ENCODE measurements around the gene ATP8B3. TPM values are rescaled to one million over a fixed set of nuclear protein-coding genes. Genes with fewer than 3 reads are reported as not detected.
A peak's percentile ranks its signal among the peaks of the same experiment; 100 is the strongest.

ATP8B3 gene
- polyA plus RNA-seq, 1 donor (not counting 4 experiments of a cell fraction or from before 2014, with no cell fraction given), result 0.98 TPM

DNA sequence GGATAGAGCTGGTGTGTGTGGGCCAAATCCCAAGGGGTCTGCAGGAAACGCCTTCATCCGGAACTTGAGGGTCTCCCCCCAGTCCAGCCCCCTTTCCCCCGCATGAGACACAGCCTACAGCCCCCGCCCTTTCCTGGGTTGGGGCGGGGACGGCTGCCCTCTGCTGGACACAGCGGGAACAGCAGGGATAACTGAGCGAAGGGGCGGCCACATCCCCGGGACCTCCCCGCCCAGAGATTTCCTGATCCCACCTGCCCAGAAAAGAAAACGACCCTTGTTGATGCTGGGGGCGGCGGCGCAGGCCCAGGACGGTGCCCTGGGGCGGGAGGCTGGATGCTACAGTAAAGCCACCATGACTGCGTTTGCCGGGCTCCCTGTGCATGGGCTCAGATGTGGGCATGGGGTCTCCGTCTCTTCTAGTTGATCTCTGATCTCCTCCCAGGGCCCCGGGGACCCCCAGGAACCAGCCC, 44.6 kb downstream of the ATP8B3 start:
- Histone ChIP-seq H3K9ac (ENCODE audit: control insufficient read depth, extremely low read depth, insufficient read depth, low read length) (no peak overlapping the region), H3K9me3 (ENCODE audit: control insufficient read depth, low read depth, low read length) (peaks cover 9% of the 10 kb centered on the region), H4K20me1 (ENCODE audit: control insufficient read depth, extremely low read depth, insufficient read depth, low read length) (peaks cover 3% of the 10 kb centered on the region), H3K4me2 (ENCODE audit: control insufficient read depth, extremely low read depth, insufficient read depth, low read depth, low read length) (no peak overlapping the region), H3K4me1 (ENCODE audit: control insufficient read depth, extremely low read depth, insufficient read depth, low read length) (peaks cover 6% of the 10 kb centered on the region), H3K79me2 (ENCODE audit: control insufficient read depth, insufficient read depth, low read length) (no peaks in the 10 kb centered on the region), H2AFZ (ENCODE audit: control insufficient read depth, low read length) (no peak overlapping the region), H3K27ac (ENCODE audit: control insufficient read depth, insufficient read depth, low read length) (no peak overlapping the region), H3K4me3 (ENCODE audit: control insufficient read depth in 2 of 3, extremely low read depth in 1 of 3, insufficient read depth in 2 of 3, low read depth in 1 of 3, low read length in 3 of 3) (no peak overlapping the region), H3K9me1 (ENCODE audit: control insufficient read depth, extremely low read depth, insufficient read depth, low read length) (no peaks in the 10 kb centered on the region), H3K27me3 (ENCODE audit: control insufficient read depth, extremely low read depth, insufficient read depth, low read length) (peaks cover 61% of the 10 kb centered on the region), H3K36me3 (ENCODE audit: control insufficient read depth in 2 of 2, extremely low read depth in 1 of 2, insufficient read depth in 2 of 2, low read length in 2 of 2) (no peaks in the 10 kb centered on the region)
- FAIRE-seq (no peak), DNase-seq (ENCODE audit: low read depth, low spot score) (no peak)
- TF ChIP-seq, protein P1, sequence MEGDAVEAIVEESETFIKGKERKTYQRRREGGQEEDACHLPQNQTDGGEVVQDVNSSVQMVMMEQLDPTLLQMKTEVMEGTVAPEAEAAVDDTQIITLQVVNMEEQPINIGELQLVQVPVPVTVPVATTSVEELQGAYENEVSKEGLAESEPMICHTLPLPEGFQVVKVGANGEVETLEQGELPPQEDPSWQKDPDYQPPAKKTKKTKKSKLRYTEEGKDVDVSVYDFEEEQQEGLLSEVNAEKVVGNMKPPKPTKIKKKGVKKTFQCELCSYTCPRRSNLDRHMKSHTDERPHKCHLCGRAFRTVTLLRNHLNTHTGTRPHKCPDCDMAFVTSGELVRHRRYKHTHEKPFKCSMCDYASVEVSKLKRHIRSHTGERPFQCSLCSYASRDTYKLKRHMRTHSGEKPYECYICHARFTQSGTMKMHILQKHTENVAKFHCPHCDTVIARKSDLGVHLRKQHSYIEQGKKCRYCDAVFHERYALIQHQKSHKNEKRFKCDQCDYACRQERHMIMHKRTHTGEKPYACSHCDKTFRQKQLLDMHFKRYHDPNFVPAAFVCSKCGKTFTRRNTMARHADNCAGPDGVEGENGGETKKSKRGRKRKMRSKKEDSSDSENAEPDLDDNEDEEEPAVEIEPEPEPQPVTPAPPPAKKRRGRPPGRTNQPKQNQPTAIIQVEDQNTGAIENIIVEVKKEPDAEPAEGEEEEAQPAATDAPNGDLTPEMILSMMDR (optimal IDR thresholded peaks at IDR 0.05 in 1 of 3, IDR thresholded peaks at IDR 0.05 in 1 of 3, conservative IDR thresholded peaks at IDR 0.05 in 1 of 3; ENCODE audit: extremely low read depth in 1 of 3, insufficient read depth in 2 of 3, low read length in 3 of 3), result peak; percentile 75 to 97 (median 93)
- TF ChIP-seq EZH2 (IDR thresholded peaks at IDR 0.05; ENCODE audit: low read length), result no peak
- dilution Hi-C loops (cut with MboI; ENCODE audit: extremely low pct_ligation_motif_present, low sequenced_read_pairs), result no loop called here

DNA sequence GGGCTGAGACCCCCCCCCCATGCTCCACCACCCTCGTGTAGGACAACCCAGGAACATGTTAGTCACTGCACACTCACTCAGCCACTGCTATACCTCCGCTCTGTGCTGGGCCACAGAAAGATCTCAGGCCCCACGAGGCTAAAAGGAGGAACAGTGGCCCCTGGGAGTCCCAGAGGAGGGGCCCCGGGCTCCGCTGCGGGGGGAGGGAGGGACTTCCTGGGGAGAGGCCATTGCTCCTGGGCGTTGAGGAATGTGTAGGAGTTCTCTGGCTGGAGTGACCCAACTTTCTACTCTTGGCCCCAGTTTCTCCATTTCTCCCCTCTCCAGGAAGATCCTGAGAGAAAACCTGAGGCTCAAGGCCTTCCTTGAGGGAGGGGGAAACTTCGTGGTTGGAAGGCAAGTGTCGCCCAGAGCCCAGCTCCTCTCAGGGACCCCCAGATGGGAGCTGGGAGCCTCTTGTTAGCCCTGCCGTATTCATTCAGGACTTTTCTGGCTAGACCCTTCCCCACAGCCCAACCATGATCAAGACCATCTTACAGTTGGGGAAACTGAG, 45.2 kb downstream of the ATP8B3 start:
- Histone ChIP-seq H3K4me3 (ENCODE audit: control insufficient read depth in 2 of 3, extremely low read depth in 1 of 3, insufficient read depth in 2 of 3, low read depth in 1 of 3, low read length in 3 of 3) (no peak overlapping the region), H3K9me1 (ENCODE audit: control insufficient read depth, extremely low read depth, insufficient read depth, low read length) (no peaks in the 10 kb centered on the region), H3K79me2 (ENCODE audit: control insufficient read depth, insufficient read depth, low read length) (no peaks in the 10 kb centered on the region), H3K36me3 (ENCODE audit: control insufficient read depth in 2 of 2, extremely low read depth in 1 of 2, insufficient read depth in 2 of 2, low read length in 2 of 2) (no peaks in the 10 kb centered on the region), H3K9me3 (ENCODE audit: control insufficient read depth, low read depth, low read length) (peaks cover 9% of the 10 kb centered on the region), H4K20me1 (ENCODE audit: control insufficient read depth, extremely low read depth, insufficient read depth, low read length) (peaks cover 3% of the 10 kb centered on the region), H3K9ac (ENCODE audit: control insufficient read depth, extremely low read depth, insufficient read depth, low read length) (no peak overlapping the region), H2AFZ (ENCODE audit: control insufficient read depth, low read length) (no peak overlapping the region), H3K4me2 (ENCODE audit: control insufficient read depth, extremely low read depth, insufficient read depth, low read depth, low read length) (no peak overlapping the region), H3K27ac (ENCODE audit: control insufficient read depth, insufficient read depth, low read length) (no peak overlapping the region), H3K27me3 (ENCODE audit: control insufficient read depth, extremely low read depth, insufficient read depth, low read length) (peaks cover 67% of the 10 kb centered on the region), H3K4me1 (ENCODE audit: control insufficient read depth, extremely low read depth, insufficient read depth, low read length) (peaks cover 3% of the 10 kb centered on the region)
- dilution Hi-C loops (cut with MboI; ENCODE audit: extremely low pct_ligation_motif_present, low sequenced_read_pairs), result no loop called here
- TF ChIP-seq, protein P1 (optimal IDR thresholded peaks at IDR 0.05 in 1 of 3, IDR thresholded peaks at IDR 0.05 in 1 of 3, conservative IDR thresholded peaks at IDR 0.05 in 1 of 3; ENCODE audit: extremely low read depth in 1 of 3, insufficient read depth in 2 of 3, low read length in 3 of 3), result no peak
- FAIRE-seq (no peak), DNase-seq (ENCODE audit: low read depth, low spot score) (no peak)
